GM12872 (cell line): ENCODE measurements around the gene GNA15.
A peak's percentile ranks its signal among the peaks of the same experiment; 100 is the strongest.

Source experiments
- TF ChIP-seq, protein P1 (sequence below): IDR thresholded peaks from 3 replicates; pipeline ENCODE4 v1.5.1; 2011; ENCODE audit warnings: low read depth, mild to moderate bottlenecking, low read length, moderate library complexity; ENCODE audit not compliant: insufficient read depth

Gene GNA15

DNA sequence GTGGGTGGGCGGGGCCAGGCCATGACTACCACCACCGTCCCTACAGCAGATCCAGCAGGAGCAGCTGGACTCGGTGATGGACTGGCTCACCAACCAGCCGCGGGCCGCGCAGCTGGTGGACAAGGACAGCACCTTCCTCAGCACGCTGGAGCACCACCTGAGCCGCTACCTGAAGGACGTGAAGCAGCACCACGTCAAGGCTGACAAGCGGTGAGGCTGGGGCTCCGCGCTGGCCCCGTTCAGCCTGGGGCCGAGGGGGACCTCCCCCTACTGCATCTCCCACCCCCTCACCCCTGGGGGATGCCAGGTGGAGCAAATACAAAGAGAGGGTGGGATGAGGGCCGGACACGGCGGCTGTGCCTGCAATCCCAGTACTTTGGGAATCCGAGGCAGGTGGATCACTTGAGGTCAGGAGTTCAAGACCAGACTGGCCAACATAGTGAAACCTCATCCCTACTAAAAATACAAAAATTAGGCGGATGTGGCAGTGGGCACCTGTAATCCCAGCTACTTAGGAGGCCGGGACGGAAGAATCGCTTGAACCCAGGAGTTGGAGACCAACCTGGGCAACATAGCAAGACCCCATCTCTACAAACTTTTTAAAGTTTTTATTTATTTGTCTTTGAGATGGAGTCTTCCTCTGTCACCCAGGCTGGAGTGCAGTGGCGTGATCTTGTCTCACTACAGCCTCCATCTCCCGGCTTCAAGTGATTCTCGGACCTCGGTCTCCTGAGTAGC, 70.6 kb downstream of the GNA15 start:
- TF ChIP-seq, protein P1, sequence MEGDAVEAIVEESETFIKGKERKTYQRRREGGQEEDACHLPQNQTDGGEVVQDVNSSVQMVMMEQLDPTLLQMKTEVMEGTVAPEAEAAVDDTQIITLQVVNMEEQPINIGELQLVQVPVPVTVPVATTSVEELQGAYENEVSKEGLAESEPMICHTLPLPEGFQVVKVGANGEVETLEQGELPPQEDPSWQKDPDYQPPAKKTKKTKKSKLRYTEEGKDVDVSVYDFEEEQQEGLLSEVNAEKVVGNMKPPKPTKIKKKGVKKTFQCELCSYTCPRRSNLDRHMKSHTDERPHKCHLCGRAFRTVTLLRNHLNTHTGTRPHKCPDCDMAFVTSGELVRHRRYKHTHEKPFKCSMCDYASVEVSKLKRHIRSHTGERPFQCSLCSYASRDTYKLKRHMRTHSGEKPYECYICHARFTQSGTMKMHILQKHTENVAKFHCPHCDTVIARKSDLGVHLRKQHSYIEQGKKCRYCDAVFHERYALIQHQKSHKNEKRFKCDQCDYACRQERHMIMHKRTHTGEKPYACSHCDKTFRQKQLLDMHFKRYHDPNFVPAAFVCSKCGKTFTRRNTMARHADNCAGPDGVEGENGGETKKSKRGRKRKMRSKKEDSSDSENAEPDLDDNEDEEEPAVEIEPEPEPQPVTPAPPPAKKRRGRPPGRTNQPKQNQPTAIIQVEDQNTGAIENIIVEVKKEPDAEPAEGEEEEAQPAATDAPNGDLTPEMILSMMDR = no peak

DNA sequence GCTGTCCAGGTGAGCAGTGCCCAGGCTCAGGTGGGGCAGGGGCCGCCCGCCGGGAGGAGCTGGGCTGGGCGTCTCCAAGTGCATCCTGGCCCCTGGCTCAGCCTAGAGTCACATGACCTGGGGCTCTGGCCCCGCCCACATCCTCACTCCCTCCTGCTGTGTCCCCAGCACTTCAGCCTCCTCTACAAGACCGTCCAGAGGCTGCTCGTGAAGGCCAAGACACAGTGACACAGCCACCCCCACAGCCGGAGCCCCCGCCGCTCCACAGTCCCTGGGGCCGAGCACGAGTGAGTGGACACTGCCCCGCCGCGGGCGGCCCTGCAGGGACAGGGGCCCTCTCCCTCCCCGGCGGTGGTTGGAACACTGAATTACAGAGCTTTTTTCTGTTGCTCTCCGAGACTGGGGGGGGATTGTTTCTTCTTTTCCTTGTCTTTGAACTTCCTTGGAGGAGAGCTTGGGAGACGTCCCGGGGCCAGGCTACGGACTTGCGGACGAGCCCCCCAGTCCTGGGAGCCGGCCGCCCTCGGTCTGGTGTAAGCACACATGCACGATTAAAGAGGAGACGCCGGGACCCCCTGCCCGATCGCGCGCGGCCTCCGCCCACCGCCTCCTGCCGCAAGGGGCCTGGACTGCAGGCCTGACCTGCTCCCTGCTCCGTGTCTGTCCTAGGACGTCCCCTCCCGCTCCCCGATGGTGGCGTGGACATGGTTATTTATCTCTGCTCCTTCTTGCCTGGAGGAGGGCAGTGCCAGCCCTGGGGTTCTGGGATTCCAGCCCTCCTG, 71.8 kb downstream of the GNA15 start:
- TF ChIP-seq, protein P1 = no peak

DNA sequence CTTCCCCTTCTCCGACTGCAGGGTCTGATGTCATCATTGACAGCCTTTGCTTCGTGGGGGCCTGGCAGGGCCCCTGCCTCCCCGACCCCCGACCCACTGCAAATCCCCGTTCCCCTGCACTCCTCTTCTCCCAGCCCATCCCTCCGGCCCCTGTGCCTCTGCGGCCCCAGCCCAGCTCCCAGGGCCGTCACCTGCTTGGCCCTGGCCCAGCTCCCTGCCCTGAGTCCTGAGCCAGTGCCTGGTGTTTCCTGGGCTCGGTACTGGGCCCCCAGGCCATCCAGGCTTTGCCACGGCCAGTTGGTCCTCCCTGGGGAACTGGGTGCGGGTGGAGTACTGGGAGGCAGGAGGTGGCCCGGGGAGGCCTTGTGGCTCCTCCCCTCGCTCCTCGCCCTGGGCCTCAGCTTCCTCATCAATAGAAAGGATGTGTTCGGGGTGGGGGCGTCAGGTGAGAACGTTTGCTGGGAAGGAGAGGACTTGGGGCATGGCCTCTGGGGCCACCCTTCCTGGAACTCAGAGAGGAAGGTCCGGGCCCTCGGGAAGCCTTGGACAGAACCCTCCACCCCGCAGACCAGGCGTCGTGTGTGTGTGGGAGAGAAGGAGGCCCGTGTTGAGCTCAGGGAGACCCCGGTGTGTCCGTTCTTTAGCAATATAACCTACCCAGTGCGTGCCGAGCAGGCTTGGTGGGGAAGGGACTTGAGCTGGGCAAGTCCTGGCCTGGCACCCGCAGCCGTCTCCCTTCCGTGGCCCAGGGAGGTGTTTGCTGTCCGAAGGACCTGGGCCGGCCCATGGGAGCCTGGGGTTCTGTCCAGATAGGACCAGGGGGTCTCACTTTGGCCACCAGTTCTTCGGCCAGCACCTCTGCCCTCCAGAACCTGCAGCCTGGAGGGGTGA, 72.7 kb downstream of the GNA15 start:
- TF ChIP-seq, protein P1 = no peak

DNA sequence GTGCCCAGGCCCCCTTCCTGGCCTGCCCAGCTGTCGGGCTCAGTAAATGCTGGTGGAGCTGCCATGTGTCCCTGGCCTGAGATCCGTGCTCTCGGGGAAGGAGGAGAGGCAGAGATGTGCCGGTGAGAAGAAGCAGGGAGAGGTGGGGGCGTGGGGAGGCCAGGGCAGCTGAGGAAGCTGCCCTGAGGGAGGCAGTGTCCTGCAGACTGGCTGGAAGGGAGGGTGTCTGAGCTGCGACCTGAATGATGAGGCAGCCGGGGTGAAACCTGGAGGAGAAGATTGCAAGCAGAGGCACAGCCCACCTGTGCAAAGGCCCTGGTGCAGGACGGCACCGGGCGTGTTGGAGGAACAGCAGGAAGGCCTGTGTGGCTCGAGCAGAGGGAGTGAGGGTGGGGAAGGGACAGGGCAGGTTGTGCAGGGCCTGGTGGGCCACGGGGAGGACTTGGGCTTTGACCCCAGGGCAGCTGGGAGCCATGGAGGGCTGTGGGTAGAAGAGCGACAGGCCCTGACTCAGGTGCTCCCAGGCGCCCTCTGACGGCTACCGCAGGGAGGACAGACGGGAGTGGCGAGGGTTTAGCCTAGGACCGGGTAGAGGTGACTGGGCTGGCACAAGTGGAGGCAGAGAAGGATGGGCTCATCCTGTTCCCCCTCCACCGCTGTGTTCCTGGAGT, 74.6 kb downstream of the GNA15 start:
- TF ChIP-seq, protein P1 = peak; percentile 93

DNA sequence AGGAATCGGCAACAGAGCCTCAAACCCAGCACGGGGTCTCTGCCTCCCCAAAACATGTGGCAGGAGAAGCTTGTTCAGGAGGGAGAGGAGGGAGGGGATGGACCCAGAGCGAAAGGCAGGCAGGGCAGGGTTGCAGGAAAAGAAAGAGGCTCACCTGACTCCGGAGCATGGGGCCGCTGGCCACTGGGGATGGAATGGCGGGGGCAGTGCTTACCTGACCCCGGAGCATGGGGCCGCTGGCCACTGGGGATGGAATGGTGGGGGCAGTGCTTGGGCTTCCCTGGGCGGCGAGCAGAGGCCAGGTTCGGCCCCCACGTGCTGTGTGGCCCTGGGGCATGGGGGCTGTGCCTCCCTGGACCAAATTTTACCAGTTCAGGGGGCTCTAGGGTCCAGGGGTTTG, 75.4 kb downstream of the GNA15 start:
- TF ChIP-seq, protein P1 = no peak

DNA sequence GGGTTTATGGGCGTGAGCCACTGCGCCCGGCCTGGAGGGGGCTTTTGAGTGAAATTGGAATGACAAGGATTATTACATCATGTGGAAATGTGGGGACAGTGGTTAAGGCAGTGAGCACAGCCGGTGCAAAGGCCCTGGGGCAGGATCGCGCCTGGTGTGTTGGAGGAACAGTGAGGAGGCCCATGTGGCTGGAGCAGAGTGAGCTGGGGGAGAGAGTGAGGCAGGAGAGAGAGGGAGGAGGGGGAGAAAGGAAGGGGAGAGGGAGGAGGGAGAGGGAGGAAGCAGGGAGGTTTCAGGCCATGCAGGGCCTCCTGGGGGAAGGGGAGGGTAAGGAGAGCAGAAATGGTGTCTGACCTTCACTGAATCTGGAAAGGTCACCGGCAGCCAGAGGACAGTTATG, 77.3 kb downstream of the GNA15 start:
- TF ChIP-seq, protein P1 = no peak
